HTERT RPE-1 (cell line): Measurements from ENCODE around the gene ATP5PO.
"Not testable (repeated sequence)": the region's sequence is repeated elsewhere in the genome, so short reads cannot be mapped to it uniquely, and the experiment has no call there.

Experiments
- in situ Hi-C: fragments of 300-500 bp; cut with MboI; formaldehyde crosslinking; loops from 4 replicates; pipeline ENCODE4 v1.14.3; 2020; ENCODE audit warnings: low sequenced_read_pairs

The ATP5PO gene

GRCh38 chr21:33940881-33941245 lies 25.3 kb upstream of the ATP5PO start:
- in situ Hi-C loops = no loop called here

- in situ Hi-C loops = no loop called here
Measured at GRCh38 chr21:33940164-33940880, 24.7 kb upstream of the ATP5PO start.

- in situ Hi-C loops = no loop called here
Measured at GRCh38 chr21:33939226-33939625, 23.6 kb upstream of the ATP5PO start.

- in situ Hi-C loops = no loop called here
Measured at GRCh38 chr21:33938381-33938780, 22.8 kb upstream of the ATP5PO start.

- in situ Hi-C loops = no loop called here
Measured at GRCh38 chr21:33937931-33938339, 22.3 kb upstream of the ATP5PO start.

- in situ Hi-C loops = no loop called here
Measured at GRCh38 chr21:33937146-33937545, 21.5 kb upstream of the ATP5PO start.

- in situ Hi-C loops = no loop called here
Measured at GRCh38 chr21:33936301-33937038, 20.9 kb upstream of the ATP5PO start.

GRCh38 chr21:33932731-33933130 lies 17.1 kb upstream of the ATP5PO start:
- in situ Hi-C loops = no loop called here

- in situ Hi-C loops = no loop called here
Measured at GRCh38 chr21:33931799-33932390, 16.3 kb upstream of the ATP5PO start.

GRCh38 chr21:33931052-33931798 lies 15.6 kb upstream of the ATP5PO start:
- in situ Hi-C loops = not testable (repeated sequence)

GRCh38 chr21:33926248-33926647 lies 10.6 kb upstream of the ATP5PO start:
- in situ Hi-C loops = not testable (repeated sequence)

- in situ Hi-C loops = no loop called here
Measured at GRCh38 chr21:33924766-33925100, 9.1 kb upstream of the ATP5PO start.

GRCh38 chr21:33924079-33924765 lies 8.6 kb upstream of the ATP5PO start:
- in situ Hi-C loops = no loop called here

GRCh38 chr21:33917421-33917820 lies 1.8 kb upstream of the ATP5PO start:
- in situ Hi-C loops = no loop called here

GRCh38 chr21:33916200-33916567 lies 580 bp upstream of the ATP5PO start:
- in situ Hi-C loops = no loop called here

GRCh38 chr21:33914188-33914587 lies 1.4 kb downstream of the ATP5PO start:
- in situ Hi-C loops = no loop called here

- in situ Hi-C loops = no loop called here
Measured at GRCh38 chr21:33909756-33910155, 5.8 kb downstream of the ATP5PO start.

- in situ Hi-C loops = no loop called here
Measured at GRCh38 chr21:33908760-33909159, 6.8 kb downstream of the ATP5PO start.

GRCh38 chr21:33904041-33904440 lies 11.6 kb downstream of the ATP5PO start:
- in situ Hi-C loops = no loop called here

GRCh38 chr21:33902349-33902748 lies 13.3 kb downstream of the ATP5PO start:
- in situ Hi-C loops = no loop called here
